ENCODE results near the gene MORN1. TPM values are rescaled to one million over a fixed set of nuclear protein-coding genes. Genes with fewer than 3 reads are reported as not detected.

MORN1 gene
- polyA plus RNA-seq, 1 of the 3 experiments (the other 2 are of a cell fraction): 16.3 TPM

- TF ChIP-seq REST (IDR thresholded peaks at IDR 0.05; ENCODE audit: low read depth, low read length): no peak
- TF ChIP-seq YY1 (IDR thresholded peaks at IDR 0.05; ENCODE audit: low read depth): no peak
- TF ChIP-seq IRF3 (IDR thresholded peaks at IDR 0.05; ENCODE audit: low read depth, low read length): no peak
Measured at GRCh38 chr1:2391931-2392509, 666 bp upstream of the MORN1 start (continued).

GRCh38 chr1:2389644-2390043, 1.7 kb downstream of the MORN1 start:
- Histone ChIP-seq H4K20me1 (ENCODE audit: insufficient read depth) (peaks cover 20% of the 10 kb centered on the region), H3F3A (replicated peaks; ENCODE audit: insufficient read depth) (no peaks in the 10 kb centered on the region), H3K9me2 (no peaks in the 10 kb centered on the region), H3K4me1 (ENCODE audit: control insufficient read depth in 1 of 2, insufficient read depth in 2 of 2, low read depth in 1 of 2, low read length in 1 of 2) (peaks cover 0 to 24% of the 10 kb centered on the region in 2 experiments; a peak in 2 of 4 replicates), H3K36me3 (replicated peaks in 1 of 2; ENCODE audit: control insufficient read depth in 1 of 2, insufficient read depth in 2 of 2, low read length in 1 of 2) (peaks cover 0 to 32% of the 10 kb centered on the region in 2 experiments), H3K27me3 (ENCODE audit: insufficient read depth) (no peaks in the 10 kb centered on the region), H3K9me3 (no peaks in the 10 kb centered on the region), H3K4me3 (ENCODE audit: low read depth in 2 of 2, low read length in 1 of 2) (no peak overlapping the region), H3K79me2 (ENCODE audit: insufficient read depth) (peaks cover 47% of the 10 kb centered on the region), H2AFZ (ENCODE audit: low read depth) (no peak overlapping the region), H3K27ac (ENCODE audit: low read depth in 2 of 2, low read length in 1 of 2) (no peak overlapping the region), H3K9ac (no peak overlapping the region), H3K4me2 (peak overlapping the region; percentile 88; the same call in 1 of the 2 replicates)
- CTCF ChIA-PET: interaction anchor here (1.4 to 7.8 kb wide), 3 partner anchors 8 to 215 kb away, joined by 3 to 64 read pairs (median 19); partner anchors contain the start of gene FAAP20
- no peak for DNase-seq
- POLR2A ChIA-PET: no interaction called here
- WGBS (ENCODE audit: low lambda C conversion rate): 90% methylated on average over 7 of the region's 7 CpGs
- TF ChIP-seq USF2 (IDR thresholded peaks at IDR 0.05; ENCODE audit: borderline replicate concordance, low read depth, low read length) (no peak), NFIC (IDR thresholded peaks at IDR 0.05; ENCODE audit: borderline replicate concordance) (no peak), MAX (IDR thresholded peaks at IDR 0.05; ENCODE audit: low read depth) (no peak), MEF2A (IDR thresholded peaks at IDR 0.05; ENCODE audit: borderline replicate concordance, low read depth) (no peak), USF1 (IDR thresholded peaks at IDR 0.05; ENCODE audit: borderline replicate concordance, low read depth) (no peak), TCF12 (IDR thresholded peaks at IDR 0.05) (no peak), TEAD4 (IDR thresholded peaks at IDR 0.05; ENCODE audit: borderline replicate concordance, insufficient read depth) (no peak), SMC3 (IDR thresholded peaks at IDR 0.05; ENCODE audit: low read depth, low read length) (no peak), SIN3A (IDR thresholded peaks at IDR 0.05; ENCODE audit: borderline replicate concordance, low read depth, low read length) (no peak), CTCF (IDR thresholded peaks at IDR 0.05) (no peak), PBX3 (IDR thresholded peaks at IDR 0.05) (no peak), ZBTB33 (IDR thresholded peaks at IDR 0.05; ENCODE audit: borderline replicate concordance, low read depth) (no peak), FOXJ3 (CRISPR knock-in tag; IDR thresholded peaks at IDR 0.05) (no peak), JUND (IDR thresholded peaks at IDR 0.05) (no peak)

All from SK-N-SH (cell line).